UCSD-AML1 (cell line): Measurements from ENCODE around the gene MAGOHB.
"Not testable (repeated sequence)": the region's sequence is repeated elsewhere in the genome, so short reads cannot be mapped to it uniquely, and the experiment has no call there.

Experiments used
- DNase-seq: peaks from one replicate; lab custom pipeline; 2025; ENCODE audit not compliant: unreplicated experiment; lab: John Stamatoyannopoulos, UW

Gene MAGOHB

GRCh38 chr12:10612984-10613348, 443 bp downstream of the MAGOHB start:
- no peak for DNase-seq

- no peak for DNase-seq
Observed at GRCh38 chr12:10612110-10612509, 1.3 kb downstream of the MAGOHB start.

- not testable (repeated sequence) for DNase-seq
Observed at GRCh38 chr12:10611258-10611657, 2.2 kb downstream of the MAGOHB start.

GRCh38 chr12:10610188-10610587, 3.2 kb downstream of the MAGOHB start:
- no peak for DNase-seq

- no peak for DNase-seq
Observed at GRCh38 chr12:10607885-10608458, 5.4 kb downstream of the MAGOHB start.

GRCh38 chr12:10601860-10602259, 11.5 kb downstream of the MAGOHB start:
- DNase-seq, result no peak

GRCh38 chr12:10600988-10601387, 12.4 kb downstream of the MAGOHB start:
- no peak for DNase-seq

- no peak for DNase-seq
Observed at GRCh38 chr12:10595881-10596280, 17.5 kb downstream of the MAGOHB start.

- DNase-seq, result no peak
Observed at GRCh38 chr12:10590966-10591365, 22.4 kb downstream of the MAGOHB start.

GRCh38 chr12:10584415-10584814, 29.0 kb downstream of the MAGOHB start:
- DNase-seq, result no peak

GRCh38 chr12:10582704-10583103, 30.7 kb downstream of the MAGOHB start:
- no peak for DNase-seq

GRCh38 chr12:10582133-10582532, 31.3 kb downstream of the MAGOHB start:
- DNase-seq, result not testable (repeated sequence)

GRCh38 chr12:10574307-10574706, 39.1 kb downstream of the MAGOHB start:
- DNase-seq, result no peak

- not testable (repeated sequence) for DNase-seq
Observed at GRCh38 chr12:10572021-10572490, 41.4 kb downstream of the MAGOHB start.

GRCh38 chr12:10571141-10571540, 42.3 kb downstream of the MAGOHB start:
- DNase-seq, result no peak

GRCh38 chr12:10567813-10568212, 45.6 kb downstream of the MAGOHB start:
- no peak for DNase-seq

GRCh38 chr12:10563966-10564365, 49.4 kb downstream of the MAGOHB start:
- DNase-seq, result no peak

GRCh38 chr12:10563002-10563401, 50.4 kb downstream of the MAGOHB start:
- no peak for DNase-seq

GRCh38 chr12:10562306-10562933, 51.0 kb downstream of the MAGOHB start:
- DNase-seq, result no peak

- DNase-seq, result no peak
Observed at GRCh38 chr12:10559244-10559643, 54.2 kb downstream of the MAGOHB start.

- no peak for DNase-seq
Observed at GRCh38 chr12:10558789-10559188, 54.6 kb downstream of the MAGOHB start.

- DNase-seq, result no peak
Observed at GRCh38 chr12:10558301-10558700, 55.1 kb downstream of the MAGOHB start.

- DNase-seq, result no peak
Observed at GRCh38 chr12:10557766-10558165, 55.6 kb downstream of the MAGOHB start.
